Body of pancreas (tissue), 4 donors: Measurements from ENCODE around the gene OR10G7.

Experiments used
- CTCF ChIP-seq, 7 experiments: fragments of 450-650 bp in 4 of 7; fragments of 200-600 bp in 3 of 7; sonication (generic) in 3 of 7; IDR thresholded peaks; one replicate each; pipeline ENCODE4 v1.5.1; 2016 to 2019; ENCODE audit warnings: antibody characterized with exemption in 7 of 7
- POLR2A ChIP-seq, 3 donors: fragments of 450-650 bp; IDR thresholded peaks; one replicate each; pipeline ENCODE4 v1.6.1; 2016; ENCODE audit warnings: antibody characterized with exemption in 3 of 3, mild to moderate bottlenecking in 2 of 3

- no peak for TF ChIP-seq CTCF (IDR thresholded peaks at IDR 0.05)
- TF ChIP-seq POLR2A (IDR thresholded peaks at IDR 0.05): no peak
Observed at GRCh38 chr11:124081483-124081882, 40.4 kb upstream of the OR10G7 start.
